ENCODE data around the gene ADGRV1.
"Not testable (repeated sequence)": the region's sequence is repeated elsewhere in the genome, so short reads cannot be mapped to it uniquely, and the experiment has no call there.

The ADGRV1 gene

GRCh38 chr5:90917928-90918668 is 359.5 kb downstream of the ADGRV1 start:
- DNase-seq: no peak

GRCh38 chr5:90921418-90921973 is 362.9 kb downstream of the ADGRV1 start:
- DNase-seq: no peak

- DNase-seq: not testable (repeated sequence)
Observed at GRCh38 chr5:90924222-90924621, 365.6 kb downstream of the ADGRV1 start.

GRCh38 chr5:90929013-90929839 is 370.6 kb downstream of the ADGRV1 start:
- peak in 1 of 2 experiments; percentile 37 for DNase-seq

GRCh38 chr5:90930062-90930461 is 371.5 kb downstream of the ADGRV1 start:
- no peak for DNase-seq

GRCh38 chr5:90930756-90931431 is 372.3 kb downstream of the ADGRV1 start:
- no peak for DNase-seq

GRCh38 chr5:90932052-90932699 is 373.6 kb downstream of the ADGRV1 start:
- DNase-seq: peak; percentile 21 to 34

- DNase-seq: no peak
Observed at GRCh38 chr5:90933298-90933697, 374.7 kb downstream of the ADGRV1 start.

- no peak for DNase-seq
Observed at GRCh38 chr5:90934091-90934719, 375.6 kb downstream of the ADGRV1 start.

GRCh38 chr5:90934738-90935137 is 376.1 kb downstream of the ADGRV1 start:
- no peak for DNase-seq

GRCh38 chr5:90939211-90939610 is 380.6 kb downstream of the ADGRV1 start:
- no peak for DNase-seq

GRCh38 chr5:90940227-90940995 is 381.8 kb downstream of the ADGRV1 start:
- no peak for DNase-seq

- DNase-seq: no peak
Observed at GRCh38 chr5:90941002-90941720, 382.6 kb downstream of the ADGRV1 start.

- DNase-seq: no peak
Observed at GRCh38 chr5:90944116-90944515, 385.5 kb downstream of the ADGRV1 start.

- no peak for DNase-seq
Observed at GRCh38 chr5:90947667-90948066, 389.1 kb downstream of the ADGRV1 start.

- no peak for DNase-seq
Observed at GRCh38 chr5:90948969-90949368, 390.4 kb downstream of the ADGRV1 start.

GRCh38 chr5:90949469-90950358 is 391.1 kb downstream of the ADGRV1 start:
- no peak for DNase-seq

GRCh38 chr5:90955001-90955635 is 396.5 kb downstream of the ADGRV1 start:
- no peak for DNase-seq

- DNase-seq: no peak
Observed at GRCh38 chr5:90956511-90957097, 398.0 kb downstream of the ADGRV1 start.

All from SHP77 (cell line).